GM19351 (cell line): ENCODE results near the gene CFAP221.

Source experiments
- ATAC-seq: cut with Tn5 transposase; IDR thresholded peaks from one replicate; pipeline ENCODE4 v1.9.1; 2021; ENCODE audit warnings: mild to moderate bottlenecking, moderate library complexity; ENCODE audit not compliant: unreplicated experiment

CFAP221 gene

GRCh38 chr2:119638685-119639554, 94.7 kb downstream of the CFAP221 start:
- ATAC-seq, result no peak

DNA sequence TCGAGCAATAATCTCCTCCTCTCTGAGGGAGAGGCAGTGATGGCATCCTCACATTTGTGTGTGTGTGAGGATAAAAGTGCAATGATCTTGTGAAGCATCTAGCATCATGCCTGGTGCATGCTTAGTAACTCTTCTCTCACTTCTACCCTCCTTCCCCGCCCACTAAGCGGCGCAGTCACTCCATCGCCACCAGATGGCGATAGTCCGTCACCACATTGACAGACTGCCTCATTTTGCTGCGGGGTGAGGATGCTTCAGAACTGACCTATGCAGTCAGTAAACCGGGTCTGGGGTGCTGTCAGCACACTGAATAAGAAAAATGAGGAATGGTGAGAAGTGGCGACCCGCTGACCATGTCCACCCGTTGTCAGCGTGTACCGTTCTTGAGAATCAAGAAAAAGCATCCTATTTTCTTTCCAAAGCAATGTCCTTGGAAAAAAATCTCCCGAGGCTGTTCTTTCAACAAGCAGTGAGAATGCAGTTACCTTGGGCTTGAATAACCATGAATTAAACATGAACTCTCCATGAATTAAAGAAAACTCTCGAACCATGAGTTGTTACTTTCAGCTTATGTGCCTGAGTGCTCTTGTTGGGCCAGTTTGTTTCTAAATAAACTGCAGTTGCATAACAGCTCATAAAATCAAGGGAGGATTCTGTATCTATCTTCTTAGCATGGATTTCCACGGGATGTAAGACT, 97.5 kb downstream of the CFAP221 start:
- peak; percentile 99 for ATAC-seq

- ATAC-seq, result no peak
Observed at GRCh38 chr2:119644186-119644585, 99.9 kb downstream of the CFAP221 start.

DNA sequence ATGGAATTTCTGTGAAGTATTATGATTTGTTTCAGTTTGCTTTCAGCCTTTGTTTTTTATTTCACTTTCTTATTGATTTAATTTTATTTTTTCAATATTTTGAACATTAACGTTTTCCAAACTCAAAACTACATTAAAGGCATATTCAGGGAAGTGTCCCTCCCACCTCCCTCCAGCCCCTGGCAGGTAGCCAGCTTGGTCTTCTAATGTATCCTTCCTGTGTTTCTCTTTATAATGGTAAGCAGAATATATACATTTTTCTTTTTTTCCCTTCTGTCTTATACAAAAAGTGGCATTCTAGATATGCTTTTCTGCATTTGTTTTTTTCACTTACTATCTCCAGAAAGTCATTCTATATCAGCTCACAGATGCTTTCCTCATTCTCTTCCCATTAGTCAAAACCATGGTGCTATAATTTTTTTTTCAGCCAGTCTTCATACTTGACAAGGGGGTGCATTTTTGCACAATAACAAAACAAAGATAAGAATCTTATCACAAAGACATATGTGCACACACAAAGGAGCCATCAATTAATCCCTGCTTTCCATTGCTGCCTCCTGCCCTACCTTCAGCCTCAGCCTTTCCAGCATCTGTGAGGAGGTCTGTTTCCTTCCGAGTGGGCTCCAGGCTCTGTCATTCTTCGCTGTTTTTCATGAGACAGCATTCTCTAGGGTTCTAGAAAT, 101.1 kb downstream of the CFAP221 start:
- ATAC-seq, result no peak

GRCh38 chr2:119646149-119646548, 101.9 kb downstream of the CFAP221 start:
- no peak for ATAC-seq

- peak; percentile 90 for ATAC-seq
Observed at GRCh38 chr2:119647440-119648169, 103.4 kb downstream of the CFAP221 start.

DNA sequence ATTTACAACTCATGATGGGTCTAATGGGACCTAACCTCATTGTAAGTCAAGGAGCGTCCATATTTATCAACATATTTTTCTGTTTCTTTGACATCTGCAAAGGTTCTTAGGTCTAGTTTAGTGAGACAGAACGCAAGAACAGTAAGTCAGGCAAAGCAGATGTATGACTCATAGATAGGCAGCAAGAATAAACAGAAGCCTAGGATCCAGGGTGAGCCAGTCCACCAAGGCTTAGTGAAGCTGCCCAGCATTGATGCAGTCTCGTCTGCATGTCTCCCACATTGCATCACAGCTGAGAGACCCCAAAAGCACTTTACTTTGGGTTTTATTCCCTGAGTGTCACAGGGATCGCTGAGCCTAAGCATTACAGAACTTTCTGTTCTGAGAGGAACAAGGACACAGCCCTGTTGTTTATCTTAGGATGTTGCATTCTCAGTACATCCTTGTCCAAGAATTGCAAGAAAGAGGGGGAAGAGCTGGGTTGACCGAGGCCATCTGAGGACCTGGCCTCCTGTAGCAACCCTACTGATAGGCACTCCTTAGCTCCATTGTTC, 105.2 kb downstream of the CFAP221 start:
- no peak for ATAC-seq

- ATAC-seq, result no peak
Observed at GRCh38 chr2:119650206-119650605, 106.0 kb downstream of the CFAP221 start.

DNA sequence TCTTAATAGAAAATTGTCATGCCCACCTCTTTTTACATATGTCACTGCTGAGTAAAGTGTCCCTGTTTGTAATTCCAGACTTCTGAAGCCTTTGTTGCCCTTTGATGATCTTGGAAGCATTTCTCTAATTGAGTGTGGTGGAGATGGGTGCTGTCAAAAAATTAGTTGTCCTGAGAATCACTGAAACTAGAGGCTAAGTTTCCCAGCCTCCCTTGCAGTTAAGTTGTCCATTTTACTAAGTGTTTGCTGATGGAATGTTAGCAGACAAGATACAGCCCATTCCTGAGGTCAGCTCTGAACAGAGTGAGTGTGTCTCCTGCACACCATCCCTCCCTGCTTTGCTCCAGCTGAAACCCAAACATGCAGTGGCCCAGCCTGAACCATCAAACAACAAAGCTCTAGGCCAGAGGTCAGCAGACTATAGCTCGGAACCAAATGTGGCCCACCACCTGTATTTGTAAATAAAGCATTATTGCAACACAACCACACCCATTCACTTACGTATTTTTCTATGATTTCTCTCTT, 106.7 kb downstream of the CFAP221 start:
- no peak for ATAC-seq

- ATAC-seq, result no peak
Observed at GRCh38 chr2:119657466-119658145, 113.4 kb downstream of the CFAP221 start.

DNA sequence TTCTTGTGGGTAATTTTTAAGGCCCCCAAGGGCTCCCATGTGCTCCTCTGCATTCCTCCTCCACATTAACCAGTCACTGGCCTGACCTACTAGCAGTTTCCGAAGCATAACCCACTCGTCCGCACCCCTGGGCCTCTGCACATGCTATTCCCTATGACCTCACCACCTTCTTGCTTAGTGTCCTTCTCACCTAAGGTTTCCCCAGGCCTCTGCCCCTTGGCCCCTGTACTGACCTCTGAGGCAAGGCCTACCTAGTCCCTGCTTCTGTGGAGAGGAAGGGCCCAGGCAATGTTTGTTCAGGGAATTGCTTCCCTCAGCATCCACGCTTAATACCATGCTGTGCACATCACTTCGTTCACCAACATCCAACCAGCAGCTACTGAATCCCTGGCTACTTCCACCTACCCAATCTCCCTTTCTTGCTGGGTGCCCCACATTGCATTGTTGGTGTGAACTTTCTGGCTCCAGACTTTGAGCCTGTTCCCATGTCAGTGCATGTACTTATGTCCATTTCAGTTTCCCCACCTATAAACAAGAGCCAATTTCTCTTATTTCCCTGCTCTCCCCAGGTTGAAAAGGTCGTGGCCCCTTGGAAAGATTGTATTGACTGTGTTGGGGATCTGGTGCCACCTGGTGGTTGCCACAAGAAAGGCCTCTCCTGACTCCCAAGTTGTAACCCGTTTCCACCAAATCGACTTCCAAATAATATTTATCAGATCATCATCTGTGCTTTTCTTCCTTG, 115.5 kb downstream of the CFAP221 start:
- ATAC-seq, result no peak

DNA sequence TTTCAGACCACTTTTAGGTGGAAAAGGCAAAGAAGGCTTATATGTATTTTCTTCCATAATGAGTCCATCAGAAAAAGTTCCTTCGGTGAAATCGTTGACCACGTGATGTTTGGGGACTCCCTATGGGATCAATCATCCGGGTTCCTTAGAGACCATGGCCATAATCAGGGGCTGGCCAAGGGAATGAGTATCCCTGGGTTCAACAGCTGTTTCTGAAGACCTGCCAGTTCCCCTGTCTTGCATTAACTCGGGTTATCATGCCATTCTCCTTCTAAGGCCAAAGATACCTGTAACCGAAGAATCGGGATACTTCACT, 116.1 kb downstream of the CFAP221 start:
- no peak for ATAC-seq

GRCh38 chr2:119662297-119662696, 118.0 kb downstream of the CFAP221 start:
- ATAC-seq, result no peak

GRCh38 chr2:119668546-119668945, 124.3 kb downstream of the CFAP221 start:
- ATAC-seq, result no peak

- no peak for ATAC-seq
Observed at GRCh38 chr2:119671016-119671415, 126.8 kb downstream of the CFAP221 start.

DNA sequence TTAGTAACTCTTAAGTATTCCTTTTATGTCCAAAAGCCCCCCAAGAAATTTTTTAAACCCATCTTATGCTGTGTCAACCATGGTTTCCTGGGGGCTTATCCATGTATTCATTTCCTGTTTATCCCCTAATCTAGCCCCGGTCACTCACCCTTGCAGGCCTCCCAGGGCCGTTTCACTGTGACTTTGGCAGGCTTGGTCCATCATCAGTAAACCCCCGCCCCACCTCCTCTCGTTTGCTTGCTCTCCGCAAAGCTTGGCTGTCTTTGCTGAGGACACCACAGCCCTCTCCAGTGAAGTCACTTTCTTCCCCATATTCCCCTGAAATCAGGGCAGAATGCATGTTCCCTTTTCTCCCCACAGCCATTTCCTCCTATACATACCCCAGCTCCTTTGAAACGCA, 127.5 kb downstream of the CFAP221 start:
- ATAC-seq, result no peak

DNA sequence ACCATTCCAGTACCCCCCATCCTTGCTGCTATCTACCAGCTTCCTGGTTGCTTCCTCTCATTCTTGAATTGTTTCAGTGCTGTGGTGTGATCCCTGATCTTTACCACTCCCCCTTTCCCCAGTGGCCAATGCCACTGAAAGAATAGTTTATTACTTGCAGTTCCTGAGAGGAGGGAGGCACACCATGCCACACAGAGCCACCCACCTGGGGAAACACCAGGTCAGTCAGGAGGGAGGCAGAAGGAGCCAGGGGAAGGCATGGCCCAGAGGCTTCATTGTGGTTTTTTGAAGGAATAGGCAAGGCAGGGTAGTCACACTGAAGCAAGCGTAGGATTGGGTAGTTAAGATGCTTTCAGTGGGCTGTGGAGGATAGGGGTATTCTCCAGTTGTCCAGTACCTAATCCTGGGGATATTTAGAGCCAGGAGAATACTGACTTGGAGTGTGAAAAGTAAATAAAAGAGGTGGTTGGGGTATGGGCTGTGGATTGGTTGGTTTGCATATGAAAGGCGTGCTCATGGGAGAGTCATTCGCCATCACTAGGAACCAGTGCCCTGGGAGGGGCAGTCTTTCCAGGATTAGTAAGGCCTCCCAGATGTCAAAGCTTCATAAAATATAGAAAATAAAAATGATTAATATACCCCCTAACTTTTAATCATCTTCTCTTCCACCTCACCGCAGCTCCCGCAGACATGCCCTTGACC, 128.1 kb downstream of the CFAP221 start:
- no peak for ATAC-seq

DNA sequence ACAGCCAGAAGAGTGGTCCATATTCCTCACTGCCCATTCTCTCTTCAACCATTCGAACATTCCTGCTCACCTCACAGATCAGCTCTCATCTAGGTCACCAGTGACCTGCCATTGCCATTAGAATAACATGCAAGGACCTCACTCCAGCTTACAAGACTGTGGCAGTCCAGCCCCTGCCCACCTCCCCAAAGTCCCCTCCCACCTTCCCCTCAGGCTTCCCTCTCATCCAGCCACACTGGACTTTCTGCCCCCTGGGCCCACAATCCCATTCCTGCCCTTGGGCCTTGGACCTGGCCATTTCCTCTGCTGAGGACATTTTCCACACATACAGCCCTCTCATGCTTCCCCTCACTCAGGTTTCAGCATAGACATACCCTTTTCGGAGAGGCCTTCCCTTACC, 129.5 kb downstream of the CFAP221 start:
- no peak for ATAC-seq
